Lower leg skin (tissue), 4 donors: ENCODE measurements around the gene SPAG9. TPM values are rescaled to one million over a fixed set of nuclear protein-coding genes. Genes with fewer than 3 reads are reported as not detected.

Experiments
- DNase-seq, 2 donors: peaks; one replicate each; pipeline ENCODE4 v3.0.0-alpha.2; 2019; ENCODE audit warnings: low spot score in 2 of 2
- H3K4me3 ChIP-seq: fragments of 200-600 bp; sonication (generic); 2 replicates; pipeline ENCODE4 v1.5.1; 2017; ENCODE audit warnings: mild to moderate bottlenecking, low read depth; ENCODE audit not compliant: poor library complexity, severe bottlenecking
- POLR2A ChIP-seq, 2 donors: fragments of 450-650 bp; IDR thresholded peaks; one replicate each; pipeline ENCODE4 v1.6.1; 2016 to 2017; ENCODE audit warnings: antibody characterized with exemption in 2 of 2, mild to moderate bottlenecking in 1 of 2, moderate library complexity in 1 of 2
- WGBS, 2 donors: methylation state at CpG; one replicate each; pipeline ENCODE4 v1.1.5; 2018; 5-methylcytosine and 5-hydroxymethylcytosine counted together
- intact Hi-C: fragments of 100-400 bp; cut with DNase I; formaldehyde crosslinking; loops from one replicate; pipeline ENCODE4 v1.15.0; 2023; ENCODE audit warnings: low total_unique reads
- total RNA-seq, 4 donors: library from RNA; depleted of rRNA; stranded (reverse); fragments of >200 nt; gene quantifications; one replicate each; pipeline ENCODE4 v1.1.0, GENCODE V29; 2016
- TF ChIP-seq, protein P1 (sequence below), 3 donors: fragments of 450-650 bp; IDR thresholded peaks; one replicate each; pipeline ENCODE4 v1.5.1; 2016; ENCODE audit warnings: antibody characterized with exemption in 3 of 3, mild to moderate bottlenecking in 3 of 3, moderate library complexity in 2 of 3

SPAG9 gene
- total RNA-seq, 4 donors from 2014 or later = 63.7 to 106 (median 69.3) TPM

DNA sequence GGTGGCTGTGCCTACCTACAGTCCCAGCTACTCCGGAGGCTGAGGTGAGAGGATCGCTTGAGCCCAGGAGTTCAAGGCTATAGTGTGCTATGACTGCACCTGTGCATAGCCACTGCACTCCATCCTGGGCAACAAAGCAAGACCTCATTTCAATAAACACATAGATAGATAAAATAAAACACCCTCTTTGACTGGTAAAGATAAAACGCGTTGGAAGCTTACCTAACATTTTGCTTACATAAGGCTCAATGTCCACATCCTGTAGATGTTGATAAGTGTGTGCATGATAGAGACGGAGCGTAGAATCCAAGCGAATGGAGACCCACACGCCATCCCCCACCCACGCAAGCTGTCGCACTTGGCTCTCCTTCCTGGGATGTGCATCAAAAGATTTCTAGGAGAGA, 141.1 kb downstream of the SPAG9 start:
- intact Hi-C loops = no loop called here
- no peak overlapping the region for H3K4me3 ChIP-seq
- TF ChIP-seq, protein P1, sequence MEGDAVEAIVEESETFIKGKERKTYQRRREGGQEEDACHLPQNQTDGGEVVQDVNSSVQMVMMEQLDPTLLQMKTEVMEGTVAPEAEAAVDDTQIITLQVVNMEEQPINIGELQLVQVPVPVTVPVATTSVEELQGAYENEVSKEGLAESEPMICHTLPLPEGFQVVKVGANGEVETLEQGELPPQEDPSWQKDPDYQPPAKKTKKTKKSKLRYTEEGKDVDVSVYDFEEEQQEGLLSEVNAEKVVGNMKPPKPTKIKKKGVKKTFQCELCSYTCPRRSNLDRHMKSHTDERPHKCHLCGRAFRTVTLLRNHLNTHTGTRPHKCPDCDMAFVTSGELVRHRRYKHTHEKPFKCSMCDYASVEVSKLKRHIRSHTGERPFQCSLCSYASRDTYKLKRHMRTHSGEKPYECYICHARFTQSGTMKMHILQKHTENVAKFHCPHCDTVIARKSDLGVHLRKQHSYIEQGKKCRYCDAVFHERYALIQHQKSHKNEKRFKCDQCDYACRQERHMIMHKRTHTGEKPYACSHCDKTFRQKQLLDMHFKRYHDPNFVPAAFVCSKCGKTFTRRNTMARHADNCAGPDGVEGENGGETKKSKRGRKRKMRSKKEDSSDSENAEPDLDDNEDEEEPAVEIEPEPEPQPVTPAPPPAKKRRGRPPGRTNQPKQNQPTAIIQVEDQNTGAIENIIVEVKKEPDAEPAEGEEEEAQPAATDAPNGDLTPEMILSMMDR (IDR thresholded peaks at IDR 0.05) = no peak
- no peak for TF ChIP-seq POLR2A (IDR thresholded peaks at IDR 0.05)
- DNase-seq = no peak
- WGBS, 2 donors = 96 to 97% methylated on average over 10 of the region's 10 CpGs

DNA sequence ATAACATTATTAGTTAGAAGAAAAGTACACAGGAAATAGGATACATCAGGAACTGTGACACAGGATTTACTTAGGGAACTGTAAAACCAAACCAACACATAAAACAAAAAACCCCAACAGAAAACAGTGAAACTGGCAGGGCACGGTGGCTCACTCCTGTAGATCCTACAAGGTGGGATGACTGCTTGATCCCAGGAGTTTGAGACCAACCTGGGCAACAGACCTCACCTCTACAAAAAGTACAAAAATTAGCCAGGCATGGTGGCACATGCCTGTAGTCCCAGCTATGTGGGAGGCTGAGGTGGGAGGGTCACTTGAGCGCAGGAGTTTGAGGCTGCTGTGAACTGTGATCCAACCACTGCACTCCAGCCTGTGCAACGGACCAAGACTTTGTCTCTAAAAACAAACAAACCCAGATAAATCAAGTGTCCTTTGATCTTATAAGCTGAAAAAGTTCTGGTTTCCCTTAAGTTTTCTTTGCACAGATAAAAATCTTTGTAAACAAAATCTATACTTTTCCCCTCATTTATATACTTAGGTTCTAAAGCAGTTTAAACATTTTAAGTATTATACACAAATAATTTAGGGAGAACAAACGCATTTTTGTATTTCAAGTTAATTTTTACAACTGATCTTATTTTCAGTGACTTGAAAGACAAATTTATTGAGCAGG, 143.0 kb downstream of the SPAG9 start:
- no peak overlapping the region for H3K4me3 ChIP-seq
- DNase-seq = no peak
- WGBS, 2 donors = 66 to 78% methylated on average over 4 of the region's 4 CpGs
- no peak for TF ChIP-seq POLR2A (IDR thresholded peaks at IDR 0.05)
- TF ChIP-seq, protein P1 (IDR thresholded peaks at IDR 0.05) = no peak
- intact Hi-C loops = no loop called here

DNA sequence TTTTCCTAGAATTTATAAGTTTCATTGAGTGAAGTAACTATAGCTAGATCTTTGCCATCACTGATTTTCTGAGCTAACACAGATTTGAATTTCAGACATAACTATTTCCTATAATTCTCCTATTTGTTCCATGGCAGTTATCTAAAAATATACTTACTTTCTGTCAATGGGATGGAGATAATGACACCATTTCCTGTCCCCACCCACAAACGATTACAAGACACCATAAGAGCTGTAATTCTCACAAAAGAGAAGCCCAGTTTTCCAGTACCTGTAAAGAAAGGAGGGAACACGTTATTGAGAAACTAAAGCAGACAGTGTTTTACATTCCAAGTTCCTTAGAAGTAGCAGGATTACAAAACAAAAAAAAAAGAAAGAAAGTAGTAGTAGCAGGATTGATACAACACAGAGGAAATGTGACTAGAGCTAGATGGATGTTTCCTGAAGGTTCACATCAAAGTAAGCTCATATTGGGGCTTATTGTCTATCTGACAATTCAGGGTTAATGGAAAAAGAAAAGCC, 143.7 kb downstream of the SPAG9 start:
- intact Hi-C loops = no loop called here
- no peak overlapping the region for H3K4me3 ChIP-seq
- no peak for DNase-seq
- WGBS, 2 donors = 35 to 37% methylated on average over 2 of the region's 2 CpGs
- no peak for TF ChIP-seq POLR2A (IDR thresholded peaks at IDR 0.05)
- TF ChIP-seq, protein P1 (IDR thresholded peaks at IDR 0.05) = no peak

DNA sequence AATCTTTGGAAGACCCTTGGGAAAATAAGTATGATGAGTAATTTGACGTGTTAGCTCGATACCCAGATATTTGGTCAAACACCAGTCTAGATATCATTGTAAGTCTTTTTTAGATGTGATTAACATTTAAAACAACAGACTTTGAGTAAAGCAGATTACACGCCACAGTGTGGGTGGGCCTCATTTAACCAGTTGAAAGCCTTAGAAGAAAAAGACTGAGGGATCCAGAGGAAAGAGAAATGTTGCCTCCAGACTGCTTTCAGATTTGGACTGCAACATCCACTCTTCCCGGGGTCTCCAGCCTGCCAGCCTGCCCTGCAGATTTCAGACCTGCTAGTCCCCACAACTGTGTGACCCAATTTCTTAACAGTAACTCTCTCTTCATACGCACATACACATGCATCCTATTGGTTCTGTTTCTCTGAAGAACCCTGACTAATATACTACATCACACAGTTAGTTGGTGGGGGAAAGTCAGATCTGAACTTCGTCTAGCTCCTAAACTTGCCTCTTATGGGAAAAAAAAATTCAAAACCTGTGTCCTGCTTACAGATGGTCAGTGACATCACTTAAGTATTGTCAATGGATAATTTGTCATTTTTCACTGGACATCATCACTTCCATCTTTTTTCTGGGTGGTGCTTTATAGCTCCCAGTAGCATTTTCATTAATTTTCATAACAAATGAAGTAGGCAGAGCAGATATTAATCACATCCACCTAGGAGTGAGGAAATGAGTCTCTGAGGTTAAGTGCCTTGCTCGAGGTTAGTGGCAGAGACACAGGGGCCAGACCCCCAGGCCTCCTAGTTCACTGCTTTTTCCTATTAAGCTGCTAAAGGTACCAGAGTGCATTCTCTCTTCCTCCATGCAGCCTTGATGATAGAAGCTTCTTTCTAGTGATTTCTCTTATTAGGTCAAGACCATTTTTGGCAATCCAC, 146.8 kb downstream of the SPAG9 start:
- WGBS, 2 donors = 91 to 96% methylated on average over 7 of the region's 7 CpGs
- intact Hi-C loops = no loop called here
- H3K4me3 ChIP-seq = no peak overlapping the region
- no peak for TF ChIP-seq POLR2A (IDR thresholded peaks at IDR 0.05)
- TF ChIP-seq, protein P1 (IDR thresholded peaks at IDR 0.05) = no peak
- DNase-seq = no peak

DNA sequence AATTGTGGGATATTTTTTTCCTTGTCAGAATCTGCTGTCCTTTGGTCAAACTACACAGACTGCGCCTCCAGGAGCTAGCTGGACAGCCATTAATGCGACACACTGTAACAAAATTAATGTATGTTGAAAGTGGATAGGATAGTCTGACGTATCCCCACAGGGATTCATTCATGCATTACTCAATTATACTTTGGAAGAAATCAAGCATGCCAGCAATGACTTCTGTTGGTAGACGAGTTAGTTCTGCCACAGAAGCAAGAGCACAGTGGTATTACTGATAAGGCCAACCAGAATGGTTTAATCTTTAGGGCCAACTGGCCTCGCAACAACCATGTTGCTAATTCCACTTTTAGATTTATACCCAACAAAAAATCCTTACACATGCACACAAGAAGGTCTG, 148.1 kb downstream of the SPAG9 start:
- TF ChIP-seq, protein P1 (IDR thresholded peaks at IDR 0.05) = no peak
- TF ChIP-seq POLR2A (IDR thresholded peaks at IDR 0.05) = no peak
- H3K4me3 ChIP-seq = no peak overlapping the region
- no peak for DNase-seq
- WGBS, 2 donors = 92 to 94% methylated on average over 5 of the region's 5 CpGs
- intact Hi-C loops = no loop called here
